ENCODE results near the gene SH3RF3.

SH3RF3 gene

DNA sequence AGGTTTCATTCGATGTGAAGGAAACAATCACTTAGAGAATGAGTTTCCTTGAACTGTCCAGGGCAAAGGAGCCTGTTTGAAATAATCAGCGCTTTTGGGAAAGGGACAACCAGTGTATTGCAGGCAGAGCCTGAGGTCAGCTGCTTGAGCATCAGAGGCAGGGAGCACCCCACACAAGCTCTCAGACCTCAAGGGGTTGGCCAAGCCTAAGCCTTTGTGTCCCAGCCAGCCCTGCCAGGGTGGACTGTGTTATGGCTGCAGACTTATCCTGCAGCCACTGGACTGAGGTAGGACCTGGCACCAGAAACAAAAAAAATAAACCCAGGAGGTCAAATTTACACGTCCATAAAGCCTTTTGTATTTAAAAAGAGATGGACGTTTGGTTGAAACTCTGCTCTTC is 256.5 kb downstream of the SH3RF3 start:
- no peak for DNase-seq (ENCODE audit: low read depth in 2 of 2, low spot score in 1 of 2)

GRCh38 chr2:109386004-109386695 is 257.1 kb downstream of the SH3RF3 start:
- no peak for DNase-seq (ENCODE audit: low read depth in 2 of 2, low spot score in 1 of 2)

DNA sequence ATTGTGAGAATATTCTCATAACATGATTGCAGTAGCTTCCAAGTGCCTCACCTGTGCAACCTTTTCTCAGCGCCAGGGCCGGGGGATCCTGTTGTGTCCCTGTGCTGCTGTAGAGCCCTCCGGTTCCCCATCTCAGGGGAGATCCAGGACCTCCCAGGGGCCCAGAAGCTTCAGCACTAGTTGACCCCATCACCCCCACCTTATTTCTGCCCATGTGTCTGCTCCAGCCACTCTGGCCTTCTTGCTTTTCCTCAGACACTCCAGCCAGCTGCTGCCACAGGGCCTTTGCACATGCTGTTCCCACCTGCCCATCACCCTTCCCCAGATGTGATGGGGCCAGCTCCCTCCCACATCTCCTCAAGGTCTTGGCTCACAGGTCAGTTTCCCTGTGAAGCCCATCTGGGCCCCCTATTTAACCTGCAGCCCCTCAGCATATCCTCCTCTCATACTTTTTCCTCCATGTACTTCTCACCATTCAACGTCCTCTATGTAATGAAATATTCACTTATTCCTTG is 258.3 kb downstream of the SH3RF3 start:
- DNase-seq (ENCODE audit: low read depth in 2 of 2, low spot score in 1 of 2): no peak

DNA sequence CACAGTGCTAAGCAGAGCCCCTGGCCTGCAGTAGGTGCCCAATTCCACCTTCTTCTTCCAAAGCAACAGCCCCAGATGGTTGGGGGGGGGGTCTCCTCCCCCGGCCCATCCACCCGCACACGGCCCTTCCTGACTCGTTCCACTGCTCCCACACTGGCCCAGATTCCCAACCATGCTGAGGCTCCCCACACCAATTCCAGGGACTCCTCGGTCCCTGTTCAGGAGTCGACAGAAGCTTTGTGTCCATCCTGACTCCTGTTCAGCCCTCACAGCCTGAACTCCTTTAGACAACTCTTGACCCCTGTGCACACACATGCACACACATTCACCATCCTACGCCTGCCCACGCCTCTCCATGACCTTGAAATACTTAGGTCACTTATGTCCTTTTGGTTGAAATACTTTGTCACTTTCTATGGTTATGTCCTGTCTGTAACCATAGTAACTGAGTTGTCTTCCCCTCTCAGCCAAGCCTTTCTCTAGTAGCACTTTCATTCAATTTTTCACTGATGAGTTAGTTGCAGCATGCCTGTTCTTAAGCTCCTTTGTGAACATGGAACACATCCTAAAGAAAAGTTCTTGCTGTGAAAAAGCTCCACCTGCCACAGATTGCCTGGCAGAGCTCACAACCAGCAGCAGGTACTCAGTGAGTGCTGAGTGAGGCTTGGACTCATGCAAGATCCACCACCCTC is 258.9 kb downstream of the SH3RF3 start:
- DNase-seq (ENCODE audit: low read depth in 2 of 2, low spot score in 1 of 2): no peak

DNA sequence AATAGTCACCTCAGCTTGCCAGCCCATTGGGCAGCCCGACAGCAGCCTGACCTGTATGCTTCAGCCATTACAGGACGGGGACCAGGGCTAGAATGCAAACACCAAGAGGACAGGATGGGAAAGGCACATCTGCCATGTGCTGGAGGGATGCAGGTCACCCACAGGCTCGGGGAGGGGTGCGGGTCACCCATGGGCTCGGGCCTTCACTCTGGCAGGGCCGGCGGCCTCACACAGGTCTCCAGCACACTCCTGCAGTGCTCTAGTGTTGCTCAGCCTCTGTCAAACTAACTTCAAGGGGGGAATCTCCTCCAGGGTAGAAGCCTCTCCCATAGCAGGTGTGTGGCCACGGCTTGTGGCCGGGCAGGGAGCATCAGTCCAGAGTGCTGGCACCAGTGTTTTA is 262.2 kb downstream of the SH3RF3 start:
- no peak for DNase-seq (ENCODE audit: low read depth in 2 of 2, low spot score in 1 of 2)

DNA sequence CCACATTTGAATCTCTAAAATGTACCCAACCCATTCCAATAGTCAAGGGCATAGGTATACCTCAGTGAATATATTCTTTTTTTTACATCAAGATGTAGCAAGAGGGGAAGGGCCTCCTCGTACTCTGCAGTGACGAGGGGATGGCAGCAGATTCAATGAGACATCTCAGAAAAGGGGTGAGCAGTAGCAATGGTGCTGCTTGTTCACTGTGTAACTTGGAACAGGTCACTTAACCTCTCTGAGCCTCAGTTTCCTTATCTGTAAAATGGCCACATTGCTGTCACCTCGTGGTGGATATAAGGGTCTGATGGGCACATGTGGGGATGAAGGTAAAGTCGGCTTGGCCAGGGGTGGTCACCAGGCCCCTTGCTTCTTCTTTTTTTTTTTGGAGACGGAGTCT is 263.1 kb downstream of the SH3RF3 start:
- DNase-seq (ENCODE audit: low read depth in 2 of 2, low spot score in 1 of 2): no peak

GRCh38 chr2:109392816-109393661 is 264.0 kb downstream of the SH3RF3 start:
- no peak for DNase-seq (ENCODE audit: low read depth in 2 of 2, low spot score in 1 of 2)

DNA sequence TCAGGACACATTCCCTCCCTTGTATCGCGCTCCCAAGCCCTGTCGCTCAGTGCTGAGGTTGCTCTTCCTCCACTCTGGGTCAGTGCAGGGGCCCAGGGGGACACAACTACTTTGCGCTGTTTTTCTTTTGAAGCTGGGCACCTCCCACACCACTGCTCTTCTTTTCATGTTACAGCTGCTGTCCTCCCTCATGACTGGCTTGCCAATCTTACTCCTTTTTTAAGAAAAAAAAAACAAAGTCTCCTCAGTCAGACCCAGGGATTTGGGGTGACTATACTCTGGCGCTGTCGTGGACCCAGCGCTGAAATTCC is 264.6 kb downstream of the SH3RF3 start:
- DNase-seq (ENCODE audit: low read depth in 2 of 2, low spot score in 1 of 2): no peak

- no peak for DNase-seq (ENCODE audit: low read depth in 2 of 2, low spot score in 1 of 2)
These were observed 266.6 kb downstream of the SH3RF3 start for GRCh38 chr2:109395494-109396201.

GRCh38 chr2:109396202-109397180 is 267.5 kb downstream of the SH3RF3 start:
- no peak for DNase-seq (ENCODE audit: low read depth in 2 of 2, low spot score in 1 of 2)

DNA sequence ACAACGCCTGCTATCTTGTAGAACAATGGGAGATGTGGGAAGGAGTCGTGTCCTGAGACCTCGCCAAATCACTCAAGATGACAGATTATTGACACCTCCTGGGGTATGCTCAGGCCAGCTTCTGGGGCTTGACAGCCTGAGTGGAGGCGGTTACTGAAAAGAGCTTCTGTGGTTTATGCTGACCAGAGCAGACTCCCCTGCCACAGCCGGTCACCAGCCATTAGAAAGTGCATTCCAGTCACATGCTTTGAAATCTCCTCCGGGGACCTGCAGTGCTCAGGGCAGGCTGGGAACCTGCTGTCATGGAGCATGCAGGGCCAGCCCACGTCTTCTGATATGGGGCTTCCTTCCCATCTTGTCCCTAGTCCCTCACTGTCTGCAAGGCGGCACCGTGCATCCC is 268.9 kb downstream of the SH3RF3 start:
- no peak for DNase-seq (ENCODE audit: low read depth in 2 of 2, low spot score in 1 of 2)

- DNase-seq (ENCODE audit: low read depth in 2 of 2, low spot score in 1 of 2): no peak
These were observed 269.5 kb downstream of the SH3RF3 start for GRCh38 chr2:109398366-109399015.

DNA sequence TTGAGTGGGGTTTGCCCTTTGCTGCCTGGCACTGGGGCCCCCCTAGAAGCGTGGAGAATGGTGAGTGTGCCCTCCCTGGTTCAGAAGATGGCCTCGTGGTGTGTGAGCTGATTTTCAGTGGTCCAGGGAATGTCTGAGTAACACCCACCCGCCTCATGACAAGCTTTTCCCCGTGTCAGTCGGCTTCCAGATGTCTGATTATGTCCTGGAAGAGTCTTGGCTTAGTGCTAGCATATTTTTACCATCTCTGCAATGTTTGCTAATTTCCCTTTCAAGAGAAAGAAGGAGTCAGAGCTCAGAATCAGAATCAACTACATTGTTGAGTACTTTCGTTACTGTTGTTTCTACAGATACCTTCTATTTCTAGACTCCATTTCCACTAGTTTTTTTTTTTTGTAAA is 270.1 kb downstream of the SH3RF3 start:
- DNase-seq (ENCODE audit: low read depth in 2 of 2, low spot score in 1 of 2): no peak

DNA sequence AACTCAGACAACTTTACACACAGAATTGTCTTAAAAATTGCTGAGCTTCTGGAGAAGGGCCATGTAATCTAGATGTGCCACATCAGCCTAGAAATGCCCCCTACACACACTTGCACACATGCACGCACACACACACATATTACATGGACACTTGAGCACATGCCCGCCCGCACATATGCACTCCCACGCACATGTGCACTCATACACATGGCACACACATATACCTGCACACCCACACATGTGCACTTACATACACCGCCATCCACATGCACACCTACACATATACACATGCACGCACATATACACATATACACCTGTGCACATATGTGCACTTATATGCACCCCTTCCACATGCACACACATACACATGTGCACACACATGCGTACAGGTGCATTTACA is 271.1 kb downstream of the SH3RF3 start:
- no peak for DNase-seq (ENCODE audit: low read depth in 2 of 2, low spot score in 1 of 2)

- no peak for DNase-seq (ENCODE audit: low read depth in 2 of 2, low spot score in 1 of 2)
These were observed 272.4 kb downstream of the SH3RF3 start for GRCh38 chr2:109401370-109401769.

DNA sequence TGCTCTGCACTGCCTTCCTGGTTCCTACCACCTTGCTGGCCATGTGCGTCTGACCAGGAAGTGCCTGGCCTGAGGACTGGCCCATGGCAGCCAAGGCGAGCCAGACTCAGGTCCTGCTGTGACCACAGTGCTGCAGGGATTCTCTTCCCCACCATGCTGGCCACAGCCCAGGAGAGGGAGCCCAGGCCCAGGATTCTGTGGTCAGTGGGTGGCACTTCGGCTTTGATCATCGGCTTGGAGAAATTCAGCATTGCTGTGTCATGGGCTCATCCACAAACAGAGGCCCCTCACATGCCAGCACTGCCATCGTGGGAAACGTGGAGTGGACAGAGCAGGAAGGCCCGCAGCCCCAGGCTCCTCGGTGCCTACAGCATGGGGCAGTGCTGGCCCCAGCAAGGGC is 273.2 kb downstream of the SH3RF3 start:
- DNase-seq (ENCODE audit: low read depth in 2 of 2, low spot score in 1 of 2): no peak

DNA sequence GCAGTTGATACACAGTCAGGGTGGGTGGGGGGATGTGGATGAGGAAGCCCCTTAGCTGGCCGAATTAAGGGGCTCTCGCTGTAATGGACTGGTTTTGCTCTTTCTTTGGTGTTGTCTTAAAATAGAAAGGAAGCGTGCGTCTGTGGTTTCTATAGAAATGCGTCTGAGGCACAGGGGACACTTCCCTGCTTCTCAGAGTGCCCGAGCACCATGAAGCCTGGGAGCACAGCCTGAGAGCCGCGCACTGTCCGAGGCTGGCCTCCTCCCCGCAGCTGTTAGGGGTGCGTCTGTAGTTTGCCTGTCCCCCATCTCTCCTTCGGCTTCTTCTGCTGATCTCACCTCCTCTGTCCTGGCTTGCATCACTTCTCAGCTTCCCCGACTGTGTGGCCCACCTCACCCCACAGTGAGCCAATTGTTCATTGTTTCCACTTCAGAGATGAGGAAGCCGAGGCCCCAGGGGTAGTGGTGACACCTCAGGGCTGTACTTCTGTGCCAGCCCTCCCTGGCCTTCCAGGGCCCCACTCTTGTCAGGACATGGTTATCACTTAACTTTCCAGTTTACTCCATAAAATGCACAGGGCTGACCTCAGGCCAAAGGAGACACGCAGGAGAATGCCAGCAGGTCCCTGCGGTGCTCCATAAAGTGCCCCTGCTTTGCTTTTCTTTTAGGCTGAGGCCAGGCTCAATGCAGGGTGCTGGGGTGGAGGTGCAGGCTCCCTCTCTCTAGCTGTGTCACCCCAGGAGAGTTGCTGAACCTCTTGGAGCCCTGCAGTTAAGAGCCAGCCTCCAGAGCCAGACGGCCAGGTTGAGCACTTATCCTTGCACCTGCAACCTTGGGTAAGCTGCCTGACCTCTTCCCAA is 274.2 kb downstream of the SH3RF3 start:
- DNase-seq (ENCODE audit: low read depth in 2 of 2, low spot score in 1 of 2): no peak

DNA sequence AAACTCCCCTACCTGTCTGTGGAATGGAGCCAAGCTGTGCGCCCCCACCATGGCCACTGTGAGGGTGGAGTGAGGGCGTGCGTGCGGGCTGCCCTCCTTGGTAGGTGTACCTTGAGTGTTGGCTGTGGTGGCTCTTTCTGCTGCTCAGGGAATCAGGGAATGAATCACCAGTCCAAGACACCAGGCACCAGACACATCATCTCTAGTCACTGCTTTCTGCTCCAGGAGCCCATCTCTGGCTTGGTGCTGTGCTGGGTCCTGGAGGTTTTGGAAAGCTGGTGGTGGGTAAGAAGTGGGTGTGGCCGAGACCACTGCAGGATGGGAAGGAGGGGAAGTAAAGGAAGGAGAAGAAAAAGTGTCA is 274.8 kb downstream of the SH3RF3 start:
- no peak for DNase-seq (ENCODE audit: low read depth in 2 of 2, low spot score in 1 of 2)

DNA sequence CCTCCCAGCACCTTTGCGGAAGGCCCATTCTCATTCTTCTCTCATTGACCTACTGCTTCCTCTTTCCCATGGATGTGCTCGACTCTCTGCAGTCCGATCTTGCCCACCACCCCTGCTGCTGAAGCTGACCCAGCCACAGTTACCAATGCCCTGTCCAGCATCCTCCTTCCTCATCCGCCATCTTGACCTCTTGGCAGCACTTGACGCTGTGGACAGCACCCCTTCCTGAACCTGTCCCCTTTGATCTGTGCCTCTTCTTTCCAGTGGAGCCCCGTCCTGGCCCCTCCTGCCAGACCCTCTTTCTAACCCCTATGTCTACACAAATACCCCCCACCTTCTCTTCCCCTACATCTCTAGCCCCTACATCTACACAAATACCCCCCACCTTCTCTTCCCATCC is 275.7 kb downstream of the SH3RF3 start:
- DNase-seq (ENCODE audit: low read depth in 2 of 2, low spot score in 1 of 2): no peak

All from stimulated activated CD8-positive, alpha-beta memory T cell treated with anti-CD3 and anti-CD28 coated beads, Interleukin-4, amount 100 ng/mL, for 4 hours (primary cell).